ENCODE measurements around the gene PTCHD4. TPM values are rescaled to one million over a fixed set of nuclear protein-coding genes. Genes with fewer than 3 reads are reported as not detected.
A peak's percentile ranks its signal among the peaks of the same experiment; 100 is the strongest.

Gene PTCHD4
- 0.07 and 1.3 TPM in 2 replicates for total RNA-seq

DNA sequence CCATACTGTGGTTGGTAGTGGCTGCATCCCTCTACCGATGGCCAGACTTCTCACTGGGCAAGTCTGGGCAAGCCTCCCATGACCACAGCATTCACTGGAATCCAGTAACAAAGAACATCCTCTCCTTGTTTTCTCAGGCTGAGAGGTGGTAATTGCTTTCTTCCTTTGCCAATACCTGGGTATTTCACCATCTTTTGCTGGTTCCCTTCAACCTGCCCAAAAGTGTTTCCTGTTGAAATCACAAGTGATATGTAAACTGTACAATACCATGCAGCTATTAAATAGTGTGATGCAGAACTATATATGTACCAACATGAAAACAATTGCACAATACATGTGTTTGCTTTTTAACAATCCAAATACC, at the start of gene PTCHD4:
Gene PTCHD4, minus strand, starts transcription at position 55 of the 364 bp plus-strand sequence. CDS start 42,240 bp downstream, outside the sequence.
- no peak for TF ChIP-seq CTCF (conservative IDR thresholded peaks at IDR 0.05; ENCODE audit: low read depth, low read length)
- no peak for DNase-seq (ENCODE audit: low read depth)
- H3K4me3 ChIP-seq (ENCODE audit: low read depth, low read length): peak within 1 kb of the TSS; percentile 67

DNA sequence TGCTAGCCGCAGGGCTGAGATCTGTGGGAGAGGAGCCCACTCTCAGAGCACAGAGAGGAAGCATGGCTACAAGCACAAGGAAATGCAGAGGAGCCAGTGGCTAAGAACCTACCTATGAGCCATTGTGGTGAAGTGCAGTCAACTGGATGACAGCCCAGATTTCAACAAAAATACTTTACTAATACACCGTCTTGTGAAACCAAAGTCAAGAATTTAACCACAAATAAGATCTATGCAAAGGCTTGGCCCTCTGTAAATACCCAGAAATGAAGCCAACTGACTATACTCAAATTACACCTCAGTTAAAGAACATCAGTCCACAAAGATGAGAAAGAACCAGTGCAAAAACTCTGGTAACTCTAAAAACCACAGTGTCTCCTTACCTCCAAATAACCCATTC, 40.1 kb upstream of the PTCHD4 start:
- peak; percentile 78 for DNase-seq (ENCODE audit: low read depth)
- H3K4me3 ChIP-seq (ENCODE audit: low read depth, low read length): no peak overlapping the region
- no peak for TF ChIP-seq CTCF (conservative IDR thresholded peaks at IDR 0.05; ENCODE audit: low read depth, low read length)

DNA sequence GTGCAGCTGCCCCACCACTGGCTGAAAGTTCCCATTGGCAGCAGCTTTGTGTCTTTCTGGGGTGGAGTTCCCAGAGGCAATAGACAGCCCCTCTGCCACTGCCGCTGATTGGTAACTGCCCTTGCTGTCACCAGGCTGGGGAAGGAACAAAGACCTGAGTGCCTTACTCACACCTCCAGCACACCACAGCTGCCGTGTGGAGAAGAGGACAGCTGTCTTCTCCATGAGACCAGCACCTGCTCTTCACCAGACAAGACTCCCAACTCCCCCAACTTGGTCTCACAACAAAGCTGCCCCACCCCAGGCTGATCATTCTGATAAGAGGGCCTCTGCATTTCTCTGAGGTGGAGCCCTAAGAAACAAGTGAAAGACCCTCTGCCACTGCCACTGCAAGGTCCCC, 39.7 kb upstream of the PTCHD4 start:
- DNase-seq (ENCODE audit: low read depth): no peak
- no peak for TF ChIP-seq CTCF (conservative IDR thresholded peaks at IDR 0.05; ENCODE audit: low read depth, low read length)
- H3K4me3 ChIP-seq (ENCODE audit: low read depth, low read length): no peak overlapping the region

DNA sequence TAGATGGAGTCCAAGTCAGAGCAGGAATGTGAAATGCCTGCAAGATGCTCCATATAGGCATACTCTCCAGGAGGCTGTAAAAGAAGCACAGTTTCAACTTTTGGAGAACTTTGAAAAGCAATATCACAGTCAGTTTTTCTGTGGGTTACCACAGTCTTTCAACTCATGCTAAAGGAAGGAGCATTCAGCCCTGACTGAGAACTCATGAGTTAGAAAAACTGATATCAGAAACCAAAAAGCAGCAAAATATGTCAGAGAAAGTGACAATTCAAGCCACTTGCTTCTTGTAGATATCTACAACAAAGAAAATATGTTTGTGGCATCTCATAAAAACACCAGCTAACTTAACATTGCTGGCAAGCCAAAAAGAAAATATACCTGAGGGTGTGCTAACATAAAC, 36.1 kb upstream of the PTCHD4 start:
- no peak for DNase-seq (ENCODE audit: low read depth)
- TF ChIP-seq CTCF (conservative IDR thresholded peaks at IDR 0.05; ENCODE audit: low read depth, low read length): no peak
- H3K4me3 ChIP-seq (ENCODE audit: low read depth, low read length): no peak overlapping the region

DNA sequence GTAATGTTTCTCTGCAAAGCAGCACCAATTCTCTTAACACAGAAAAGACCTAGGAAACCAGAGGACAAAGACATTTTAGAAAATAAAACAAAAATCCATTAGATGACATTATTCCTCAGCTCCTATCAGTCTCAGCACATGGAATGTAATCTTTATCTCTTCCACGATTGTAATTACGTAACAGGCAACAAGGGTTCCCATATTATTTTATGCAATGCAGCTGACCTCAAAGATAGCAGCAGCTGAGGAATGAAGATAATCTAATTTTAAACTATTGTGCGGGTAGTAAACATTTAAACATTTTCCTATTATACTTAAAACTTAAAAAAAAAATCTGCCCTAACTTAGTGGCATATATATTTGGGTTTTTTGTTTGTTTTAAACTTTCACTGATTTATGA, 33.0 kb upstream of the PTCHD4 start:
- no peak overlapping the region for H3K4me3 ChIP-seq (ENCODE audit: low read depth, low read length)
- DNase-seq (ENCODE audit: low read depth): no peak
- no peak for TF ChIP-seq CTCF (conservative IDR thresholded peaks at IDR 0.05; ENCODE audit: low read depth, low read length)

DNA sequence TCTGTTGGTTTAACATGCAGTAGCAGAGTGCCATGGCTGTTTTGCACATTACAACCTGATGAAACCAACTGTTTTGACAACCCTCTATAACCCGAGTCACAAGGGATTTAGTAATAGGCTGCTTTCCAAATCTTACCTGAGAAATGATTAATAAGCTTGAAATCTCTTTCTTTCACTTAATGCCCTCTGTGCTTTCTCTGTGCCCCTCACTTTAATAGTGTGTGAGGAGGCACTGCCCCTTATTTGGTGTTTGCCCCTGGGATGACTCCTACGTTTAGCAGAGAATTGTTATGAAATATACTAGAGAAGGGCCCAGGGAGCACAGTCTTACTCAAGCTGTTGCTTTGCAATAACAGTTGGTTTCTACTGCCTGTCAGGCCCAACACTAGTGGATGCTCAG, 31.0 kb upstream of the PTCHD4 start:
- H3K4me3 ChIP-seq (ENCODE audit: low read depth, low read length): no peak overlapping the region
- TF ChIP-seq CTCF (conservative IDR thresholded peaks at IDR 0.05; ENCODE audit: low read depth, low read length): no peak
- peak; percentile 96 for DNase-seq (ENCODE audit: low read depth)

DNA sequence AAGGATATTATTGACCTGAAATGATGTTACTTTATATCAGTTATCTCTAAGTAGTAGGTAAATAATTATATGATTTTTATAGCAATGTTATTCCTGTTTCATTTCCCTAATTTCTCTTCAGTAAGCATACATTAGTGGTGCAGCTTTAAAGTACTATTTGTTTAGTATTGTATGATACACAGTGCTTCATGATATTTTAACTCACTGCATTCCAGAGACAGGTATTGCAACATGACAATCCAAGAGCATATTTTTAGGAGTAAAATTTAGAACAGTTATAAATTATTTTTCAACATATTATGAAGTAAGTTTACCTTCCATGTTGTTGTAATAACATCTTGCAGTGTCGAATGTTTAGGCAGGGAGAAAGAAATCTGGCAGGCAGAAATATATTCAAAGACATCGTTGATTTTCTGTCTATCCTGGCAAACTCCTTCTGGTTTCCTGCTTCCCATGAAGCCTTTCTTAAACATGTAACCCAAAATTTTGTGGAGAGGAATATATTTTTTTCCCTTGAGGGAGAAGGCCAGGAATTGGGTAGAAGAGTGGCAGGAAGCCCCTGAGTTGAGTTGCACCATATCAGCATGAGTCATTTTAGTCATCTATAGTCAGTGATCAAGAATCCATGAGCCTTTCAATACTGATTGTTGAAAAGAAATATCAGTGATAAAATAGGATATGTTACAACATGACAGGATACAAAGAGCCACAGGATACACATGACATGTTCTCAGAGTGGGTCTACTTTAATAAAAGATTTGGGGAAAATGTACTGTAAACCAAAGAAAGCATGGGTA, 29.0 kb upstream of the PTCHD4 start:
- no peak overlapping the region for H3K4me3 ChIP-seq (ENCODE audit: low read depth, low read length)
- TF ChIP-seq CTCF (conservative IDR thresholded peaks at IDR 0.05; ENCODE audit: low read depth, low read length): no peak
- DNase-seq (ENCODE audit: low read depth): no peak

Measured in epithelial cell of proximal tubule (primary cell).